Activated T-helper 2 cell treated with anti-CD3 and anti-CD28 coated beads, Interferon-gamma antibody, Interleukin-2, Interleukin-4, amounts not matched to agents 10 μg/mL and 5 μg/mL and 100 μg/mL, durations not matched to agents 14 hours and 24 hours and 36 hours (primary cell): Measurements from ENCODE around the gene C11orf21. TPM values are rescaled to one million over a fixed set of nuclear protein-coding genes. Genes with fewer than 3 reads are reported as not detected.
"Not testable (repeated sequence)": the region's sequence is repeated elsewhere in the genome, so short reads cannot be mapped to it uniquely, and the experiment has no call there.

Source experiments
- DNase-seq: peaks from one replicate; pipeline ENCODE4 v3.0.0; 2021; ENCODE audit warnings: low spot score
- H3K27ac Mint-ChIP-seq: one replicate; pipeline ENCODE4 v1.8.0; 2021; ENCODE audit warnings: mixed read lengths
- H3K27me3 Mint-ChIP-seq: one replicate; pipeline ENCODE4 v1.8.0; 2021; ENCODE audit warnings: low read depth, mixed read lengths
- H3K36me3 Mint-ChIP-seq: one replicate; pipeline ENCODE4 v1.8.0; 2021; ENCODE audit warnings: low read depth, mixed read lengths
- H3K4me1 Mint-ChIP-seq: one replicate; pipeline ENCODE4 v1.8.0; 2021; ENCODE audit warnings: low read depth, mixed read lengths
- H3K4me3 Mint-ChIP-seq: one replicate; pipeline ENCODE4 v1.8.0; 2021; ENCODE audit warnings: low read depth, mild to moderate bottlenecking, moderate library complexity, mixed read lengths
- H3K9me3 Mint-ChIP-seq: one replicate; pipeline ENCODE4 v1.8.0; 2021; ENCODE audit warnings: mixed read lengths
- intact Hi-C: fragments of 100-400 bp; cut with micrococcal nuclease; formaldehyde crosslinking; loops from one replicate; pipeline ENCODE4 v1.15.1; 2023
- total RNA-seq: library from RNA; stranded (reverse); gene quantifications from 2 replicates; pipeline ENCODE4 v1.2.3, GENCODE V29; 2022

C11orf21 gene
- total RNA-seq, 1 donor from 2014 or later = 3.4 TPM

GRCh38 chr11:2295971-2296912 lies 5.5 kb downstream of the C11orf21 start:
- DNase-seq = no peak
- Mint-ChIP-seq H3K4me1 (peaks cover 11% of the 10 kb centered on the region), H3K36me3 (no peaks in the 10 kb centered on the region)

GRCh38 chr11:2294926-2295290 lies 6.8 kb downstream of the C11orf21 start:
- H3K27me3 Mint-ChIP-seq = peaks cover 3% of the 10 kb centered on the region
- no peaks in the 10 kb centered on the region for H3K9me3 Mint-ChIP-seq
- intact Hi-C loops = no loop called here
- no peaks in the 10 kb centered on the region for H3K36me3 Mint-ChIP-seq
- DNase-seq = no peak
- H3K27ac Mint-ChIP-seq = no peak overlapping the region
- H3K4me3 Mint-ChIP-seq = no peak overlapping the region
- H3K4me1 Mint-ChIP-seq = peaks cover 7% of the 10 kb centered on the region

More at GRCh38 chr11:2295971-2296912, 5.5 kb downstream of the C11orf21 start:
- no peaks in the 10 kb centered on the region for H3K9me3 Mint-ChIP-seq
- H3K27me3 Mint-ChIP-seq = peaks cover 3% of the 10 kb centered on the region
- no peak overlapping the region for H3K27ac Mint-ChIP-seq
- H3K4me3 Mint-ChIP-seq = no peak overlapping the region
- intact Hi-C loops = no loop called here

- Mint-ChIP-seq H3K9me3 (no peaks in the 10 kb centered on the region), H3K4me3 (no peak overlapping the region), H3K27me3 (peaks cover 3% of the 10 kb centered on the region), H3K4me1 (peaks cover 4% of the 10 kb centered on the region), H3K27ac (no peak overlapping the region), H3K36me3 (no peaks in the 10 kb centered on the region)
- intact Hi-C loops = no loop called here
- no peak for DNase-seq
Measured at GRCh38 chr11:2293984-2294925, 7.5 kb downstream of the C11orf21 start.

- H3K36me3 Mint-ChIP-seq = no peaks in the 10 kb centered on the region
- no peak overlapping the region for H3K4me3 Mint-ChIP-seq
- H3K9me3 Mint-ChIP-seq = no peaks in the 10 kb centered on the region
- intact Hi-C loops = no loop called here
- DNase-seq = no peak
- peaks cover 3% of the 10 kb centered on the region for H3K27me3 Mint-ChIP-seq
- H3K27ac Mint-ChIP-seq = no peak overlapping the region
- peaks cover 4% of the 10 kb centered on the region for H3K4me1 Mint-ChIP-seq
Measured at GRCh38 chr11:2293531-2293971, 8.2 kb downstream of the C11orf21 start.

GRCh38 chr11:2290351-2290841 lies 11.3 kb downstream of the C11orf21 start:
- Mint-ChIP-seq H3K27ac (no peak overlapping the region), H3K27me3 (peaks cover 7% of the 10 kb centered on the region), H3K36me3 (no peaks in the 10 kb centered on the region), H3K4me3 (no peak overlapping the region), H3K9me3 (no peaks in the 10 kb centered on the region), H3K4me1 (no peaks in the 10 kb centered on the region)
- DNase-seq = no peak
- intact Hi-C loops = no loop called here

- intact Hi-C loops = no loop called here
- Mint-ChIP-seq H3K4me3 (no peak overlapping the region), H3K9me3 (no peaks in the 10 kb centered on the region), H3K27ac (no peak overlapping the region), H3K4me1 (no peaks in the 10 kb centered on the region), H3K36me3 (no peaks in the 10 kb centered on the region), H3K27me3 (peaks cover 9% of the 10 kb centered on the region)
- no peak for DNase-seq
Measured at GRCh38 chr11:2289859-2290258, 11.9 kb downstream of the C11orf21 start.

GRCh38 chr11:2289350-2289749 lies 12.4 kb downstream of the C11orf21 start:
- no peak for DNase-seq

GRCh38 chr11:2287091-2287490 lies 14.6 kb downstream of the C11orf21 start:
- no peak for DNase-seq
- Mint-ChIP-seq H3K4me3 (no peak overlapping the region), H3K4me1 (no peaks in the 10 kb centered on the region), H3K27me3 (peaks cover 20% of the 10 kb centered on the region), H3K9me3 (no peaks in the 10 kb centered on the region), H3K36me3 (no peaks in the 10 kb centered on the region), H3K27ac (no peak overlapping the region)
- intact Hi-C loops = no loop called here

More at GRCh38 chr11:2289350-2289749, 12.4 kb downstream of the C11orf21 start:
- no peaks in the 10 kb centered on the region for H3K4me1 Mint-ChIP-seq
- H3K27ac Mint-ChIP-seq = no peak overlapping the region
- intact Hi-C loops = no loop called here
- H3K4me3 Mint-ChIP-seq = no peak overlapping the region
- H3K9me3 Mint-ChIP-seq = no peaks in the 10 kb centered on the region
- peaks cover 10% of the 10 kb centered on the region for H3K27me3 Mint-ChIP-seq
- H3K36me3 Mint-ChIP-seq = no peaks in the 10 kb centered on the region

GRCh38 chr11:2286350-2286749 lies 15.4 kb downstream of the C11orf21 start:
- peaks cover 26% of the 10 kb centered on the region for H3K27me3 Mint-ChIP-seq
- intact Hi-C loops, DNase-seq, H3K4me3 Mint-ChIP-seq, H3K4me1 Mint-ChIP-seq, H3K36me3 Mint-ChIP-seq, H3K9me3 Mint-ChIP-seq, H3K27ac Mint-ChIP-seq: not testable (repeated sequence)

GRCh38 chr11:2280208-2280607 lies 21.5 kb downstream of the C11orf21 start:
- Mint-ChIP-seq H3K4me1 (peaks cover 1% of the 10 kb centered on the region), H3K27ac (no peak overlapping the region), H3K36me3 (no peaks in the 10 kb centered on the region), H3K4me3 (no peak overlapping the region), H3K9me3 (peaks cover 11% of the 10 kb centered on the region), H3K27me3 (peaks cover 38% of the 10 kb centered on the region)
- DNase-seq = no peak
- intact Hi-C loops = no loop called here

- H3K36me3 Mint-ChIP-seq = no peaks in the 10 kb centered on the region
- no peak overlapping the region for H3K27ac Mint-ChIP-seq
- H3K27me3 Mint-ChIP-seq = peaks cover 30% of the 10 kb centered on the region
- intact Hi-C loops = no loop called here
- H3K9me3 Mint-ChIP-seq = peaks cover 11% of the 10 kb centered on the region
- H3K4me1 Mint-ChIP-seq = peaks cover 1% of the 10 kb centered on the region
- H3K4me3 Mint-ChIP-seq = no peak overlapping the region
- no peak for DNase-seq
Measured at GRCh38 chr11:2277933-2278523, 23.7 kb downstream of the C11orf21 start.

- Mint-ChIP-seq H3K27ac (no peak overlapping the region), H3K36me3 (no peaks in the 10 kb centered on the region), H3K4me1 (peaks cover 1% of the 10 kb centered on the region), H3K4me3 (no peak overlapping the region), H3K9me3 (peaks cover 11% of the 10 kb centered on the region), H3K27me3 (peaks cover 26% of the 10 kb centered on the region)
- DNase-seq = peak; percentile 6
- intact Hi-C loops = no loop called here
Measured at GRCh38 chr11:2277008-2277346, 24.7 kb downstream of the C11orf21 start.
